Thoracic aorta (tissue), 2 donors: Measurements from ENCODE around the gene HPCAL1. TPM values are rescaled to one million over a fixed set of nuclear protein-coding genes. Genes with fewer than 3 reads are reported as not detected.

Experiments
- ATAC-seq: fragments of 150-250 bp; one replicate; pipeline ENCODE4 v1.8.0; 2017; ENCODE audit warnings: low read depth; ENCODE audit not compliant: insufficient number of reproducible peaks, low FRiP score
- DNase-seq: peaks from one replicate; pipeline ENCODE4 v3.0.0-alpha.2; 2020; ENCODE audit warnings: low spot score
- H3K27ac ChIP-seq, 2 donors: fragments of 200-600 bp; sonication (generic); 1 replicate in 1 of 2; 2 replicates in 1 of 2; pipeline ENCODE4 v1.5.1; 2016; ENCODE audit warnings: mild to moderate bottlenecking in 2 of 2, moderate library complexity in 2 of 2
- H3K27me3 ChIP-seq: fragments of 200-600 bp; sonication (generic); replicated peaks from 2 replicates; pipeline ENCODE4 v1.6.0; 2016; ENCODE audit warnings: mild to moderate bottlenecking; ENCODE audit not compliant: insufficient read depth
- H3K36me3 ChIP-seq: fragments of 200-600 bp; sonication (generic); one replicate; pipeline ENCODE4 v1.5.1; 2016
- H3K4me1 ChIP-seq, 2 donors: fragments of 200-600 bp; sonication (generic); 1 replicate in 1 of 2; 2 replicates in 1 of 2; pipeline versions ENCODE4 v1.5.1 to v1.6.0; 2016; ENCODE audit warnings: low read depth in 2 of 2, mild to moderate bottlenecking in 1 of 2; ENCODE audit not compliant: control insufficient read depth in 1 of 2
- H3K4me3 ChIP-seq: fragments of 200-600 bp; sonication (generic); 2 replicates; pipeline ENCODE4 v1.5.1; 2016; ENCODE audit warnings: mild to moderate bottlenecking
- H3K9me3 ChIP-seq: fragments of 200-600 bp; sonication (generic); 2 replicates; pipeline ENCODE4 v1.5.1; 2016
- total RNA-seq, 2 donors: library from RNA; depleted of rRNA; stranded (reverse); fragments of >200 nt; gene quantifications; one replicate each; pipeline versions ENCODE4 v1.1.0 to v1.2.3, GENCODE V29; 2016
- TF ChIP-seq, protein P1 (sequence below): fragments of 200-600 bp; sonication (generic); IDR thresholded peaks from one replicate; pipeline ENCODE4 v1.5.1; 2019; ENCODE audit warnings: antibody characterized with exemption

HPCAL1 gene
- total RNA-seq, 2 donors from 2014 or later: 34.6 to 50.2 TPM

DNA sequence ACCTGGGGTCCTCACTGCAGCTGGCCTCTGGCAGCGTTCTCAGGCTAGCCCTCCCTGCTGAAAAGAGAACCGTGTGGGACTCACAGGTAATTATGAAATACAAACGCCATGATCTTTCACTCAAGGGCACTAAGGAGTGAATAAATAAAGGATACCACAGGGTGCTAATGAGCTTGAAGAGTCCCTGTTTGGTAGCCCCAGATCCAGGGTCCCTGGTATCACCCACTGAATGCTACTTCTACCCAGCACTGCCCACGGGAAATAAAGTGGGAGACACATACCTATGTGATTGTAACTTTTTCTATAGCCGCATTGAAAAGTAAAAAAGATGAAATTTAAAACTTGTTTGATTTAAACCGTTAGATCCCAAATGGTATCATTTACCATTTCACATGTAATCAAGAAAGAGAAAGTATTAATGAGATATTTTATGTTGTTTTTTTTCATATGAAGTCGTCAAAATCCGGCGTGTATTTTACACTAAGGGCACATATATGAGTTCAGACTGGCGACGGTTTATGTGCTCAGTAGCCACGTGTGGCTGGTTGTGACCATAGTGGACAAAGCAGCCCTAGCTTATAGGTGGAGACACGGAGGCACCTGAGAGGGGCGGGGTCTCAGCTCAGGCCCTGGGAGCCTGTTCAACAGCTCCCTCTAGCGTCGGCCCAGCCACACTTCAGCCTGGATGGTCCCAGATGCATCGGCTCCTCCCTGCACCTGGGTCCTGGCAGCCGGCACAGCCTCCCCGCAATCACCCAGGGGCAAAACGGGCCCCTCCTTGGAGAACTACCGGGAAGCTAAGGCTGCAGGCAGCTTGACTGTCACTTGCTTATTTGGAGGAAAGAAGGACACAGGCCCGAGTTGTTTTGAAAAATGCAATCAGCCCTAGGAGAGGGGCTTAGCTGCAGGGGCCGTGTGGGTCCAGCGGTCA, 106.2 kb downstream of the HPCAL1 start:
- H3K4me3 ChIP-seq: peak overlapping the region; percentile 33
- H3K4me1 ChIP-seq: peaks cover 43 to 59% of the 10 kb centered on the region in 2 donors
- DNase-seq: no peak
- no peaks in the 10 kb centered on the region for H3K9me3 ChIP-seq
- no peaks in the 10 kb centered on the region for H3K36me3 ChIP-seq
- H3K27ac ChIP-seq: no peak overlapping the region
- no peaks in the 10 kb centered on the region for H3K27me3 ChIP-seq
- no peak for ATAC-seq
- TF ChIP-seq, protein P1, sequence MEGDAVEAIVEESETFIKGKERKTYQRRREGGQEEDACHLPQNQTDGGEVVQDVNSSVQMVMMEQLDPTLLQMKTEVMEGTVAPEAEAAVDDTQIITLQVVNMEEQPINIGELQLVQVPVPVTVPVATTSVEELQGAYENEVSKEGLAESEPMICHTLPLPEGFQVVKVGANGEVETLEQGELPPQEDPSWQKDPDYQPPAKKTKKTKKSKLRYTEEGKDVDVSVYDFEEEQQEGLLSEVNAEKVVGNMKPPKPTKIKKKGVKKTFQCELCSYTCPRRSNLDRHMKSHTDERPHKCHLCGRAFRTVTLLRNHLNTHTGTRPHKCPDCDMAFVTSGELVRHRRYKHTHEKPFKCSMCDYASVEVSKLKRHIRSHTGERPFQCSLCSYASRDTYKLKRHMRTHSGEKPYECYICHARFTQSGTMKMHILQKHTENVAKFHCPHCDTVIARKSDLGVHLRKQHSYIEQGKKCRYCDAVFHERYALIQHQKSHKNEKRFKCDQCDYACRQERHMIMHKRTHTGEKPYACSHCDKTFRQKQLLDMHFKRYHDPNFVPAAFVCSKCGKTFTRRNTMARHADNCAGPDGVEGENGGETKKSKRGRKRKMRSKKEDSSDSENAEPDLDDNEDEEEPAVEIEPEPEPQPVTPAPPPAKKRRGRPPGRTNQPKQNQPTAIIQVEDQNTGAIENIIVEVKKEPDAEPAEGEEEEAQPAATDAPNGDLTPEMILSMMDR: peak; percentile 92

DNA sequence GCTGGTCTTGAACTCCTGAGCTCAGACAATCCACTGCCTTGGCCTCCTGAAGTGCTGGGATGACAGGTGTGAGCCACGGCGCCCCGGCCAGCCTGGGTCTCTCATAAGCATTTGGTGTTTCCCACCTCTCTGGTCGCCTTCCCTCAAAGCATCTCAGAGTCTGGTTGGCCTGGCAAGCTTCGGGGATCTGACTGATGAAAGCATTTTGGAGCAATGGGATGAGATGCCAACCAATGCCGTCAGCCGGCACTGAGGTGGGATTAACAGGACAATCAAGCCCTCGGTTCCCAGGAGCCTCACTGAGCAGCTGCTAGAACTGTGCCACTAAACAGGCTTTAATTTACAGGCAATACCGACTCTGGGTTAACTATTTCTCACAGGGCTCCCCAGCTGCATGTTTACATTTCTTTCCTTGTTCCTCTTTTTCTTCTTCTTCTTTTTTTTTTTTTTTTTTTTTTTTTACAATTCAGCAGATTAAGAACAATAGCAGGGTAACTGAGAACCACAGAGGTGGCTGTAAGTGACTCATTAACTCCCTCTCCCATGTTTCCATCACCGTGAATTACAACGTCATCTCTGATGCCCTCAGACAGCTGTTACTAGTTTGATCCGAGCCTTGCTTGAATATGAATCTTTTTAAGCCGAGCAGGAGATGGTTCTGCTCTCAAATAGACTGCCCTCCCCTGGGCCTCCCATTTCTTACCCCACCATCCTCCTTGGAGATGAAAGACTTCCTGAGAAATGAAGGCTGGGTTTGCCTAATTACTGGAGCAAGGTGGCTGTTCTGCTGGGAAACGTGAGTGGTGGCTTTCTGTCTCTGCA, 107.5 kb downstream of the HPCAL1 start:
- Histone ChIP-seq H3K27ac (no peak overlapping the region), H3K27me3 (no peaks in the 10 kb centered on the region), H3K4me1 (peaks cover 31 to 55% of the 10 kb centered on the region in 2 donors), H3K4me3 (no peak overlapping the region), H3K9me3 (no peaks in the 10 kb centered on the region), H3K36me3 (no peaks in the 10 kb centered on the region)
- TF ChIP-seq, protein P1: no peak
- DNase-seq: no peak
- ATAC-seq: no peak

DNA sequence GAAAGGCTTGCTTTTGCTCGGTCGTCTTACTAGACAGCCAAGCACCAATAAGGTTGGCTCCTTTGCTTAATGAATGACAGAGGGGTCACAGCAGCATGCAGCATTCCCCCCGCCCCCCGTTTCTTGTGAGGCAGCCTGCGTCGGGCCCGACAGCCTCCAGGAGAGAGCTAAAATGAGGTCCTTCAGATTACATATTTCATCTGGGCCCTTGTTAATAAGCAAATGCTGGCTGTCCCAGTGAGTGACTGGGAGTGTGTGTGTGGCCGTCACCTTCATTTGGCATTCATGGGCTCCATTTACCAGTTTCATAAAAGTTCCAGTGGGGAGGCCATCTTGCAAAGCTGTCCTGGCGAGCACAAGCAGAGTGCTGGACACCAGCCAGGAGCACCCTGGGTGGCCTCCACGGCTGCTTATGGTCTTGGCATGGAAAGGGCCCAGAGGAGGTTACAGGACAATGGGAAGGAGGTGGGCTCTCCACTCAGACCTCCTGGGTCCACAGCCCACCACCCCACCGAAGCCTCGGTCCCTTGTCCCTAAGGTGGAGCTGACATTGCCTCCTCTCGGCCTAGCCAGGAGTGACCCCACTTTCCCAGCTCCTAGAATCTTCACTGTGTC, 108.2 kb downstream of the HPCAL1 start:
- Histone ChIP-seq H3K36me3 (no peaks in the 10 kb centered on the region), H3K4me3 (no peak overlapping the region), H3K27me3 (no peaks in the 10 kb centered on the region), H3K27ac (no peak overlapping the region), H3K9me3 (no peaks in the 10 kb centered on the region), H3K4me1 (peaks cover 27 to 50% of the 10 kb centered on the region in 2 donors)
- TF ChIP-seq, protein P1: no peak
- ATAC-seq: no peak
- DNase-seq: no peak

DNA sequence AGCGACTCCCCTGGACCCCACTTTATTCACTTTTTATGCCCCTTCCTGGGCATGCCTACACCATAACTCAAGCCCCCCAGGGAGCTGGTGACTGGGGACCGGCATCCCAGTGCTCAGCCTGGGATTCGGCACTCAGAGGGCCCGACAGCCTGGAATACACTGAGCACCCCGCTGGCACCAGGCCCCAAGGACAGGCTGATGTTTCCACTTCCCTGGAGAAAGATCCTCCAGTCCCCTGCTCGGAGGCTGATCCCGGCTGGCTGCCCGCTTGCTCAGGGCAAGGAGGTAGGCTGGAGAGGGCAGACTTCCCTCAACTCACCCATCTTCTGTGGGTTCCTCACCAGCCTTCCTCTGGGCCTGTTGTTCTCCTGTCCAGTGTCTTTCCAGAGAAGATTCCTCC, 108.9 kb downstream of the HPCAL1 start:
- Histone ChIP-seq H3K4me3 (no peak overlapping the region), H3K27ac (no peak overlapping the region), H3K36me3 (no peaks in the 10 kb centered on the region), H3K27me3 (no peaks in the 10 kb centered on the region), H3K9me3 (no peaks in the 10 kb centered on the region), H3K4me1 (peaks cover 21 to 44% of the 10 kb centered on the region in 2 donors)
- TF ChIP-seq, protein P1: no peak
- DNase-seq (no peak), ATAC-seq (no peak)
